Measurements from ENCODE around the gene LYSMD4.
"Not testable (repeated sequence)": the region's sequence is repeated elsewhere in the genome, so short reads cannot be mapped to it uniquely, and the experiment has no call there.

DNA sequence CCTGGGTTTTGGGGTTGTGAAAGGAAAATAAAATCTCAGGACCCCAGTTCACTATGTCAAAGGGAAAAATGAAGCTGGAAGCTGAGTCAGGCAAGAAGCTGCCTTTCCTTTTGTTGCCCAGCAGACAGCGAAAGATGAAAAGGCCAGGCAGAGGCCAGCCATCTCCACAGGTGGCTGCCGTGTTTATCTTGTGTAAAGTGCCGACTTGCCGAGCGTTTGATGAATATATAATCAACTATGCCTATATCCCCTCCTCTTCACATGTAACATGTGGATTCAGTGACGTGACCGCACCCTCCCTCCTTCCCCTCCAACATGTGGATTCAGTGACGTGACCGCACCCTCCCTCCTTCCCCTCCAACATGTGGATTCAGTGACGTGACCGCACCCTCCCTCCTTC is 17.1 kb upstream of the LYSMD4 start:
- TF ChIP-seq CTCF, EZH2phosphoT487, EZH2 (IDR thresholded peaks at IDR 0.05): not testable (repeated sequence)
